Measurements from ENCODE around the gene NME4.

- no peak for TF ChIP-seq EZH2 (IDR thresholded peaks at IDR 0.05; ENCODE audit: borderline replicate concordance, low read depth, low read length, poor library complexity, severe bottlenecking)
- TF ChIP-seq, protein P1, sequence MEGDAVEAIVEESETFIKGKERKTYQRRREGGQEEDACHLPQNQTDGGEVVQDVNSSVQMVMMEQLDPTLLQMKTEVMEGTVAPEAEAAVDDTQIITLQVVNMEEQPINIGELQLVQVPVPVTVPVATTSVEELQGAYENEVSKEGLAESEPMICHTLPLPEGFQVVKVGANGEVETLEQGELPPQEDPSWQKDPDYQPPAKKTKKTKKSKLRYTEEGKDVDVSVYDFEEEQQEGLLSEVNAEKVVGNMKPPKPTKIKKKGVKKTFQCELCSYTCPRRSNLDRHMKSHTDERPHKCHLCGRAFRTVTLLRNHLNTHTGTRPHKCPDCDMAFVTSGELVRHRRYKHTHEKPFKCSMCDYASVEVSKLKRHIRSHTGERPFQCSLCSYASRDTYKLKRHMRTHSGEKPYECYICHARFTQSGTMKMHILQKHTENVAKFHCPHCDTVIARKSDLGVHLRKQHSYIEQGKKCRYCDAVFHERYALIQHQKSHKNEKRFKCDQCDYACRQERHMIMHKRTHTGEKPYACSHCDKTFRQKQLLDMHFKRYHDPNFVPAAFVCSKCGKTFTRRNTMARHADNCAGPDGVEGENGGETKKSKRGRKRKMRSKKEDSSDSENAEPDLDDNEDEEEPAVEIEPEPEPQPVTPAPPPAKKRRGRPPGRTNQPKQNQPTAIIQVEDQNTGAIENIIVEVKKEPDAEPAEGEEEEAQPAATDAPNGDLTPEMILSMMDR (conservative IDR thresholded peaks at IDR 0.05; ENCODE audit: low read depth, low read length) = no peak
Measured at GRCh38 chr16:370979-371514, 26.0 kb upstream of the NME4 start.

Measured in A673 (cell line).